SK-N-SH treated with all-trans-retinoic acid at 6 μM for 48 hours (cell line): ENCODE measurements around the gene PAIP2.

ENCODE experiments used
- ATAC-seq: fragments of 200-7000 bp; cut with Tn5 transposase; 3 replicates; pipeline ENCODE4 v1.9.1; 2020; ENCODE audit warnings: mild to moderate bottlenecking, moderate library complexity
- ARNTL ChIP-seq: fragments of 450-650 bp; formaldehyde crosslinking; IDR thresholded peaks from 2 replicates; pipeline ENCODE4 v1.5.0; 2020; ENCODE audit warnings: low read depth, mild to moderate bottlenecking, moderate library complexity, borderline replicate concordance
- BACH2 ChIP-seq: fragments of 250-450 bp; sonication (Bioruptor Pico); IDR thresholded peaks from 2 replicates; pipeline ENCODE4 v1.9.0; 2021; ENCODE audit warnings: mild to moderate bottlenecking, borderline replicate concordance
- CREB5 ChIP-seq: fragments of 250-450 bp; sonication (Bioruptor Pico); IDR thresholded peaks from 2 replicates; pipeline ENCODE4 v1.5.1; 2020; ENCODE audit warnings: low read depth, mild to moderate bottlenecking, moderate library complexity
- CSDC2 ChIP-seq: fragments of 250-450 bp; sonication (Bioruptor Pico); IDR thresholded peaks from 2 replicates; pipeline ENCODE4 v1.5.0; 2020; ENCODE audit warnings: mild to moderate bottlenecking, moderate library complexity
- ESRRG ChIP-seq: fragments of 250-450 bp; sonication (Bioruptor Pico); IDR thresholded peaks from 2 replicates; pipeline ENCODE4 v1.6.1; 2021; ENCODE audit warnings: mild to moderate bottlenecking
- GLIS3 ChIP-seq: fragments of 250-450 bp; sonication (Bioruptor Pico); IDR thresholded peaks from 2 replicates; pipeline ENCODE4 v1.5.0; 2020; ENCODE audit warnings: mild to moderate bottlenecking, moderate library complexity
- OSR1 ChIP-seq: fragments of 250-450 bp; sonication (Bioruptor Pico); IDR thresholded peaks from 2 replicates; pipeline ENCODE4 v1.8.0; 2022; ENCODE audit warnings: moderate library complexity, mild to moderate bottlenecking, inconsistent platforms
- PPARA ChIP-seq: fragments of 250-450 bp; sonication (Bioruptor Pico); IDR thresholded peaks from 2 replicates; pipeline ENCODE4 v1.5.0; 2020; ENCODE audit warnings: mild to moderate bottlenecking, borderline replicate concordance
- SNAI2 ChIP-seq: fragments of 250-450 bp; sonication (Bioruptor Pico); IDR thresholded peaks from 2 replicates; pipeline ENCODE4 v1.5.0; 2020; ENCODE audit warnings: mild to moderate bottlenecking, moderate library complexity
- TCF4 ChIP-seq: fragments of 250-450 bp; sonication (Bioruptor Pico); IDR thresholded peaks from 2 replicates; pipeline ENCODE4 v1.8.0; 2021; ENCODE audit warnings: mild to moderate bottlenecking, moderate library complexity, borderline replicate concordance
- TOX ChIP-seq: fragments of 250-450 bp; sonication (Bioruptor Pico); IDR thresholded peaks from 2 replicates; pipeline ENCODE4 v1.8.0; 2021; ENCODE audit warnings: mild to moderate bottlenecking, moderate library complexity, borderline replicate concordance
- ZC3H10 ChIP-seq: fragments of 250-450 bp; sonication (Bioruptor Pico); IDR thresholded peaks from 2 replicates; pipeline ENCODE4 v1.5.1; 2021; ENCODE audit warnings: mild to moderate bottlenecking, moderate library complexity
- ZFP3 ChIP-seq: fragments of 250-450 bp; sonication (Bioruptor Pico); IDR thresholded peaks from 2 replicates; pipeline ENCODE4 v1.5.0; 2020; ENCODE audit warnings: mild to moderate bottlenecking, moderate library complexity
- ZNF565 ChIP-seq: fragments of 450-650 bp; formaldehyde crosslinking; conservative IDR thresholded peaks from 2 replicates; pipeline ENCODE4 v1.5.0; 2020; ENCODE audit warnings: low read depth, mild to moderate bottlenecking, moderate library complexity
- ZNF70 ChIP-seq: fragments of 450-650 bp; formaldehyde crosslinking; IDR thresholded peaks from 2 replicates; pipeline ENCODE4 v1.5.0; 2020; ENCODE audit warnings: mild to moderate bottlenecking, moderate library complexity
- ZNF8 ChIP-seq: fragments of 450-650 bp; formaldehyde crosslinking; IDR thresholded peaks from 2 replicates; pipeline ENCODE4 v1.5.0; 2020; ENCODE audit warnings: mild to moderate bottlenecking, moderate library complexity
- TF ChIP-seq, protein P1 (sequence below): fragments of 250-450 bp; sonication (Bioruptor Pico); IDR thresholded peaks from 2 replicates; pipeline ENCODE4 v1.8.0; 2021; ENCODE audit warnings: low read depth, mild to moderate bottlenecking, moderate library complexity, borderline replicate concordance
- TF ChIP-seq, protein P2 (sequence below): fragments of 250-450 bp; sonication (Bioruptor Pico); IDR thresholded peaks from 2 replicates; pipeline ENCODE4 v1.5.0; 2020; ENCODE audit warnings: mild to moderate bottlenecking, moderate library complexity
- TF ChIP-seq, protein P3 (sequence below): fragments of 250-450 bp; sonication (Bioruptor Pico); IDR thresholded peaks from 2 replicates; pipeline ENCODE4 v1.5.1; 2021; ENCODE audit warnings: mild to moderate bottlenecking, moderate library complexity
- TF ChIP-seq, protein P4 (sequence below): fragments of 250-450 bp; sonication (Bioruptor Pico); IDR thresholded peaks from 2 replicates; pipeline ENCODE4 v1.8.0; 2020; ENCODE audit warnings: mild to moderate bottlenecking, moderate library complexity, borderline replicate concordance

Gene PAIP2

DNA sequence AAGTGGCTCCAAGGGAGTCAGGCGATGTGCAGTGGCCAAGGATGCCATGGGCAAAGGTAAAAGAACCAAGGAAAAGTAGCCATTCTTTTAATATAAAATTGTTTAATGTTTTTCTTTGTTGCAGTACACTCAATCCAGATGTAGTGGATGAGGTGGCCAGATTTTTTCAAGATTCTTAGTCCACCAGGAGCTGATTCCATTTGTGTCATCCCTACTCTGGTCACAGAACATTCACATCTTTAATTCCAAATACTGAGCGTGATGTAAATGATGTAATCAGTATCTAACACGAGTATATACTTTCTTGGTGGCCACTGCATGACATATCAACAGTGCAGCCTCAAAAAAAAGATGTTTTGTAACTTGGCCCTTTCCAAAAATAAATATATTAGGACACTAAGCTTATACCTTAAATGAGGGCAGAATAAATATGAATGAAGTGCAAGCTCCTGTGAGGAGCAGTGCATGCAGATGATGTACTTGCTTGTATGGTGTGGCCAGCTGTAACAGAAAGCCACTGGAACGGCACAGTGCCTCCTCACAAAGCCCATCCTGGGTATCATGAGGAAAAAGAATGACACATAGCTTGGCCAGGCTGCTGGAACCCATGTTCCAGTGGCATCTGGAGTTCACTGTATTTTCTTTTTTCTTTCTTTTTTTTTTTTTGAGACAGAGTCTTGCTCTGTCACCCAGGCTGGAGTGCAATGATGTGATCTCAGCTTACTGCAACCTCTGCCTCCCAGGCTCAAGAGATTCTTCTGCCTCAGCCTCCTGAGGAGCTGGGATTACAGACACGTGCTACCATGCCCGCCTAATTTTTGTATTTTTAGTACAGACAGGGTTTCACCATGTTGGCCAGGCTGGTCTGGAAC, 68.7 kb downstream of the PAIP2 start:
- no peak for ATAC-seq
- TF ChIP-seq ZC3H10 (CRISPR knock-in tag) (no peak), TOX (CRISPR knock-in tag) (no peak), OSR1 (no peak), ESRRG (CRISPR knock-in tag) (no peak), BACH2 (no peak), ZNF565 (CRISPR knock-in tag) (no peak), PPARA (no peak), ARNTL (no peak), TCF4 (no peak), CSDC2 (no peak), SNAI2 (CRISPR knock-in tag) (no peak), CREB5 (no peak), ZNF70 (CRISPR knock-in tag) (no peak), ZNF8 (CRISPR knock-in tag) (no peak)
- TF ChIP-seq, protein P1, sequence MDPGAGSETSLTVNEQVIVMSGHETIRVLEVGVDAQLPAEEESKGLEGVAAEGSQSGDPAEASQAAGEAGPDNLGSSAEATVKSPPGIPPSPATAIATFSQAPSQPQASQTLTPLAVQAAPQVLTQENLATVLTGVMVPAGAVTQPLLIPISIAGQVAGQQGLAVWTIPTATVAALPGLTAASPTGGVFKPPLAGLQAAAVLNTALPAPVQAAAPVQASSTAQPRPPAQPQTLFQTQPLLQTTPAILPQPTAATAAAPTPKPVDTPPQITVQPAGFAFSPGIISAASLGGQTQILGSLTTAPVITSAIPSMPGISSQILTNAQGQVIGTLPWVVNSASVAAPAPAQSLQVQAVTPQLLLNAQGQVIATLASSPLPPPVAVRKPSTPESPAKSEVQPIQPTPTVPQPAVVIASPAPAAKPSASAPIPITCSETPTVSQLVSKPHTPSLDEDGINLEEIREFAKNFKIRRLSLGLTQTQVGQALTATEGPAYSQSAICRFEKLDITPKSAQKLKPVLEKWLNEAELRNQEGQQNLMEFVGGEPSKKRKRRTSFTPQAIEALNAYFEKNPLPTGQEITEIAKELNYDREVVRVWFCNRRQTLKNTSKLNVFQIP (CRISPR knock-in tag): no peak
- TF ChIP-seq, protein P2, sequence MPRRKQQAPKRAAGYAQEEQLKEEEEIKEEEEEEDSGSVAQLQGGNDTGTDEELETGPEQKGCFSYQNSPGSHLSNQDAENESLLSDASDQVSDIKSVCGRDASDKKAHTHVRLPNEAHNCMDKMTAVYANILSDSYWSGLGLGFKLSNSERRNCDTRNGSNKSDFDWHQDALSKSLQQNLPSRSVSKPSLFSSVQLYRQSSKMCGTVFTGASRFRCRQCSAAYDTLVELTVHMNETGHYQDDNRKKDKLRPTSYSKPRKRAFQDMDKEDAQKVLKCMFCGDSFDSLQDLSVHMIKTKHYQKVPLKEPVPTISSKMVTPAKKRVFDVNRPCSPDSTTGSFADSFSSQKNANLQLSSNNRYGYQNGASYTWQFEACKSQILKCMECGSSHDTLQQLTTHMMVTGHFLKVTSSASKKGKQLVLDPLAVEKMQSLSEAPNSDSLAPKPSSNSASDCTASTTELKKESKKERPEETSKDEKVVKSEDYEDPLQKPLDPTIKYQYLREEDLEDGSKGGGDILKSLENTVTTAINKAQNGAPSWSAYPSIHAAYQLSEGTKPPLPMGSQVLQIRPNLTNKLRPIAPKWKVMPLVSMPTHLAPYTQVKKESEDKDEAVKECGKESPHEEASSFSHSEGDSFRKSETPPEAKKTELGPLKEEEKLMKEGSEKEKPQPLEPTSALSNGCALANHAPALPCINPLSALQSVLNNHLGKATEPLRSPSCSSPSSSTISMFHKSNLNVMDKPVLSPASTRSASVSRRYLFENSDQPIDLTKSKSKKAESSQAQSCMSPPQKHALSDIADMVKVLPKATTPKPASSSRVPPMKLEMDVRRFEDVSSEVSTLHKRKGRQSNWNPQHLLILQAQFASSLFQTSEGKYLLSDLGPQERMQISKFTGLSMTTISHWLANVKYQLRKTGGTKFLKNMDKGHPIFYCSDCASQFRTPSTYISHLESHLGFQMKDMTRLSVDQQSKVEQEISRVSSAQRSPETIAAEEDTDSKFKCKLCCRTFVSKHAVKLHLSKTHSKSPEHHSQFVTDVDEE: no peak
- TF ChIP-seq, protein P3, sequence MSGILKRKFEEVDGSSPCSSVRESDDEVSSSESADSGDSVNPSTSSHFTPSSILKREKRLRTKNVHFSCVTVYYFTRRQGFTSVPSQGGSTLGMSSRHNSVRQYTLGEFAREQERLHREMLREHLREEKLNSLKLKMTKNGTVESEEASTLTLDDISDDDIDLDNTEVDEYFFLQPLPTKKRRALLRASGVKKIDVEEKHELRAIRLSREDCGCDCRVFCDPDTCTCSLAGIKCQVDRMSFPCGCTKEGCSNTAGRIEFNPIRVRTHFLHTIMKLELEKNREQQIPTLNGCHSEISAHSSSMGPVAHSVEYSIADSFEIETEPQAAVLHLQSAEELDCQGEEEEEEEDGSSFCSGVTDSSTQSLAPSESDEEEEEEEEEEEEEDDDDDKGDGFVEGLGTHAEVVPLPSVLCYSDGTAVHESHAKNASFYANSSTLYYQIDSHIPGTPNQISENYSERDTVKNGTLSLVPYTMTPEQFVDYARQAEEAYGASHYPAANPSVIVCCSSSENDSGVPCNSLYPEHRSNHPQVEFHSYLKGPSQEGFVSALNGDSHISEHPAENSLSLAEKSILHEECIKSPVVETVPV (CRISPR knock-in tag): no peak
- TF ChIP-seq, protein P4, sequence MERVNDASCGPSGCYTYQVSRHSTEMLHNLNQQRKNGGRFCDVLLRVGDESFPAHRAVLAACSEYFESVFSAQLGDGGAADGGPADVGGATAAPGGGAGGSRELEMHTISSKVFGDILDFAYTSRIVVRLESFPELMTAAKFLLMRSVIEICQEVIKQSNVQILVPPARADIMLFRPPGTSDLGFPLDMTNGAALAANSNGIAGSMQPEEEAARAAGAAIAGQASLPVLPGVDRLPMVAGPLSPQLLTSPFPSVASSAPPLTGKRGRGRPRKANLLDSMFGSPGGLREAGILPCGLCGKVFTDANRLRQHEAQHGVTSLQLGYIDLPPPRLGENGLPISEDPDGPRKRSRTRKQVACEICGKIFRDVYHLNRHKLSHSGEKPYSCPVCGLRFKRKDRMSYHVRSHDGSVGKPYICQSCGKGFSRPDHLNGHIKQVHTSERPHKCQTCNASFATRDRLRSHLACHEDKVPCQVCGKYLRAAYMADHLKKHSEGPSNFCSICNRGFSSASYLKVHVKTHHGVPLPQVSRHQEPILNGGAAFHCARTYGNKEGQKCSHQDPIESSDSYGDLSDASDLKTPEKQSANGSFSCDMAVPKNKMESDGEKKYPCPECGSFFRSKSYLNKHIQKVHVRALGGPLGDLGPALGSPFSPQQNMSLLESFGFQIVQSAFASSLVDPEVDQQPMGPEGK (CRISPR knock-in tag): no peak
- TF ChIP-seq, all 23 proteins: peak for 0

GRCh38 chr5:139410993-139411828, 69.6 kb downstream of the PAIP2 start:
- TF ChIP-seq TCF4: peak; percentile 49
- TF ChIP-seq ZC3H10 (CRISPR knock-in tag): no peak; the same call in 1 of the 2 replicates
- 0 out of 2 replicates have a peak, but pooled peaks have one; percentile 38 for TF ChIP-seq TOX (CRISPR knock-in tag)
- TF ChIP-seq, all 23 proteins: peak for 2
- no peak; the same call in 2 of the 3 replicates for ATAC-seq

- TF ChIP-seq TOX (CRISPR knock-in tag) (no peak), PPARA (no peak), ZFP3 (no peak), CREB5 (no peak), GLIS3 (CRISPR knock-in tag) (no peak)
- TF ChIP-seq, protein P3 (CRISPR knock-in tag): no peak
- TF ChIP-seq, protein P2: no peak
- no peak for ATAC-seq
These were observed 71.5 kb downstream of the PAIP2 start for GRCh38 chr5:139413153-139413552.
